HK-2 (cell line): ENCODE results near the gene SIRPA.
"Not testable (repeated sequence)": the region's sequence is repeated elsewhere in the genome, so short reads cannot be mapped to it uniquely, and the experiment has no call there.

Experiments used
- DNase-seq: peaks from one replicate; pipeline ENCODE4 v3.0.0-alpha.2; 2018; ENCODE audit not compliant: unreplicated experiment

SIRPA gene

GRCh38 chr20:1907586-1907985 is 12.4 kb downstream of the SIRPA start:
- DNase-seq, result no peak

GRCh38 chr20:1908191-1908590 is 13.0 kb downstream of the SIRPA start:
- DNase-seq, result no peak

- DNase-seq, result no peak
These were observed 13.9 kb downstream of the SIRPA start for GRCh38 chr20:1909097-1909496.

GRCh38 chr20:1911536-1911935 is 16.3 kb downstream of the SIRPA start:
- DNase-seq, result no peak

GRCh38 chr20:1912053-1912452 is 16.8 kb downstream of the SIRPA start:
- no peak for DNase-seq

GRCh38 chr20:1912646-1913045 is 17.4 kb downstream of the SIRPA start:
- DNase-seq, result no peak

- DNase-seq, result not testable (repeated sequence)
These were observed 20.0 kb downstream of the SIRPA start for GRCh38 chr20:1915233-1915632.

GRCh38 chr20:1915725-1916124 is 20.5 kb downstream of the SIRPA start:
- no peak for DNase-seq

- DNase-seq, result no peak
These were observed 22.6 kb downstream of the SIRPA start for GRCh38 chr20:1917786-1918185.

- no peak for DNase-seq
These were observed 23.4 kb downstream of the SIRPA start for GRCh38 chr20:1918491-1919165.

- DNase-seq, result peak; percentile 91
These were observed 25.0 kb downstream of the SIRPA start for GRCh38 chr20:1920252-1920651.

- DNase-seq, result peak; percentile 64
These were observed 25.6 kb downstream of the SIRPA start for GRCh38 chr20:1920826-1921225.

- not testable (repeated sequence) for DNase-seq
These were observed 26.8 kb downstream of the SIRPA start for GRCh38 chr20:1921985-1922384.

- DNase-seq, result no peak
These were observed 27.6 kb downstream of the SIRPA start for GRCh38 chr20:1922786-1923185.

- no peak for DNase-seq
These were observed 30.0 kb downstream of the SIRPA start for GRCh38 chr20:1924910-1925861.

GRCh38 chr20:1926237-1926636 is 31.0 kb downstream of the SIRPA start:
- DNase-seq, result no peak

GRCh38 chr20:1927217-1927616 is 32.0 kb downstream of the SIRPA start:
- DNase-seq, result no peak

GRCh38 chr20:1928154-1928553 is 32.9 kb downstream of the SIRPA start:
- DNase-seq, result no peak

- no peak for DNase-seq
These were observed 33.6 kb downstream of the SIRPA start for GRCh38 chr20:1928782-1929181.

GRCh38 chr20:1929460-1929859 is 34.3 kb downstream of the SIRPA start:
- DNase-seq, result no peak

GRCh38 chr20:1930165-1930564 is 35.0 kb downstream of the SIRPA start:
- no peak for DNase-seq

GRCh38 chr20:1931830-1932229 is 36.6 kb downstream of the SIRPA start:
- no peak for DNase-seq

GRCh38 chr20:1932971-1933370 is 37.8 kb downstream of the SIRPA start:
- DNase-seq, result no peak
